ENCODE results near the gene RELA. TPM values are rescaled to one million over a fixed set of nuclear protein-coding genes. Genes with fewer than 3 reads are reported as not detected.
A peak's percentile ranks its signal among the peaks of the same experiment; 100 is the strongest.

Gene RELA
- total RNA-seq, 2 experiments from 2014 or later = 48.0 to 78.9 TPM

DNA sequence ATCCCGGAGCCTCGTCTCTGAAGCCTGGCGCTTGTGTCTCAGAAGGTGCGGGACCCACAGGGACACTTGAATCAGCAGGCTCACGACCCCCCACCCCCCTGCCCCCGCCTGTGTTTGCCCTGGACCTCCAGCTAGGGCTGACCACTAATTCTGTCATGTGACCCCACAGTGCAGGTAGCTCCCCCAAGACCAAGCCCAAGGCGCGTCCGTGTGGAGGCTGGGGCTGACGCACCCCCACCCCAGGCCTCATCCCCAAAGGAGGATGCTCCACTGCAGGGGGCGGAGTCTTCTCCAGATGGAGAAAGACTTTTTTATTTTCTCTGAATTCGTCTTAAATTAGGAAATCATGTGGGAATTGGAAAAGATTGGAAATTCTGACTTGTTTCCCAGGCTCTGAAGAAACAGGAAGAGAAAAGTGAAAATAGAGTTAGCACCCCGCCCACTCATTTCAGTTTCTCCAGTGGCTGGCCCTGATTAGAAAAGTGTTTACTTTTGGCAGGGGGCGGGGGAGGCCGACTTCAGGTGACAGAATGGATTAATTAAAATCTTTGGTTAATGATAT, 1.0 kb upstream of the RELA start:
- no peaks in the 10 kb centered on the region for H3K9me2 ChIP-seq (ENCODE audit: insufficient read depth, low read length)
- ChIA-PET CTCF (ENCODE audit: unreplicated experiment) (interaction anchor here (0.6 kb wide), 2 partner anchors 119 to 1724 kb away, joined by 6 to 7 read pairs; no protein-coding TSS in a partner anchor), POLR2A (interaction anchor here (0.6 to 1.6 kb wide), 4 partner anchors 24 to 221 kb away, joined by 3 to 7 read pairs (median 6); no protein-coding TSS in a partner anchor)
- peaks cover 19% of the 10 kb centered on the region for H3K79me2 ChIP-seq (ENCODE audit: insufficient read depth, low read depth, low read length)
- peak overlapping the region; percentile 100 for H3K4me3 ChIP-seq (ENCODE audit: low read depth, low read length, poor library complexity, severe bottlenecking)
- H2AFZ ChIP-seq (ENCODE audit: low read length) = peak overlapping the region; percentile 68
- H3K36me3 ChIP-seq (ENCODE audit: insufficient read depth, low read length) = peaks cover 29% of the 10 kb centered on the region
- H3K27ac ChIP-seq (ENCODE audit: low read depth, low read length, poor library complexity, severe bottlenecking) = peak overlapping the region; percentile 90
- intact Hi-C loops (cut with micrococcal nuclease; ENCODE audit: unreplicated experiment) = loop anchor here (1.0 to 5.0 kb wide), 4 partner anchors 24 to 196 kb away; partner anchors contain the start of genes FAM89B, PCNX3 and ZNRD2
- BruUV-seq (replicated peaks) = no TSS peak
- peaks cover 11% of the 10 kb centered on the region; the same call in 1 of the 2 replicates for H4K20me1 ChIP-seq (ENCODE audit: insufficient read depth, low read length)
- DNase-seq (ENCODE audit: low spot score) = peak; percentile 31
- peak overlapping the region; percentile 97 for H3K4me2 ChIP-seq (ENCODE audit: low read length)
- peaks cover 15% of the 10 kb centered on the region for H3K4me1 ChIP-seq (ENCODE audit: insufficient read depth, low read length, poor library complexity, severe bottlenecking)
- TF ChIP-seq EZH2phosphoT487 (IDR thresholded peaks at IDR 0.05; ENCODE audit: borderline replicate concordance, low read depth, low read length) = no peak
- TF ChIP-seq, protein P1, sequence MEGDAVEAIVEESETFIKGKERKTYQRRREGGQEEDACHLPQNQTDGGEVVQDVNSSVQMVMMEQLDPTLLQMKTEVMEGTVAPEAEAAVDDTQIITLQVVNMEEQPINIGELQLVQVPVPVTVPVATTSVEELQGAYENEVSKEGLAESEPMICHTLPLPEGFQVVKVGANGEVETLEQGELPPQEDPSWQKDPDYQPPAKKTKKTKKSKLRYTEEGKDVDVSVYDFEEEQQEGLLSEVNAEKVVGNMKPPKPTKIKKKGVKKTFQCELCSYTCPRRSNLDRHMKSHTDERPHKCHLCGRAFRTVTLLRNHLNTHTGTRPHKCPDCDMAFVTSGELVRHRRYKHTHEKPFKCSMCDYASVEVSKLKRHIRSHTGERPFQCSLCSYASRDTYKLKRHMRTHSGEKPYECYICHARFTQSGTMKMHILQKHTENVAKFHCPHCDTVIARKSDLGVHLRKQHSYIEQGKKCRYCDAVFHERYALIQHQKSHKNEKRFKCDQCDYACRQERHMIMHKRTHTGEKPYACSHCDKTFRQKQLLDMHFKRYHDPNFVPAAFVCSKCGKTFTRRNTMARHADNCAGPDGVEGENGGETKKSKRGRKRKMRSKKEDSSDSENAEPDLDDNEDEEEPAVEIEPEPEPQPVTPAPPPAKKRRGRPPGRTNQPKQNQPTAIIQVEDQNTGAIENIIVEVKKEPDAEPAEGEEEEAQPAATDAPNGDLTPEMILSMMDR (conservative IDR thresholded peaks at IDR 0.05; ENCODE audit: low read length) = no peak
- no peaks in the 10 kb centered on the region for H3K9me3 ChIP-seq (ENCODE audit: low read length)

DNA sequence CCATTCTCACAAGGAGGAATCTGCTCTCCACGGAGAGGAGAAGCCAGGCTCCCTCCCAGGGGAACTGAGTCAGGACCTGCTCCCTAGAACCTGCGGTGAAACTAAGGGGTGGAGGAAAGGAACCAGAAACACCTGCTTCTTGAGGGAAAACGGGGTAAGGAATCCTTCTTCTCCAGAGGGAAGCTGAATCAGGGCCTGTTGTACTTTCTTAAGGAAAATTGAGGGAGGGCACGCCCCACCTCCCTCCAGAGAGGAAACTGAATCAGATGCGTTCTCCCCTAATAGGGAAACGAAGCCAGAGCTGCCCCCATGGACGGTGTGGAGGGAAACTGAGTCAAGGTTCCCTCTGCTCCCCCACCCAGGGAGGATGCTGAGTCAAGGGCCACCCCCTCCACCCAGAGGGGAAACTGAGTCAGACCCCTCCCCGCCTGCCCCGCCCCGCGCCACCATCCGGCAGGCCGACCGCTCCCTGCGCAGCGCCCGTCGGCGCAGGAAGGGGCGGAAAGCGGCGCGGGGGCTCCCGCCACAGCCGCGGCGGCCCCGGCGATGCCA, 393 bp downstream of the RELA start:
- Histone ChIP-seq H4K20me1 (ENCODE audit: insufficient read depth, low read length) (peaks cover 11% of the 10 kb centered on the region; the same call in 1 of the 2 replicates), H3K9me2 (ENCODE audit: insufficient read depth, low read length) (no peaks in the 10 kb centered on the region), H3K4me3 (ENCODE audit: low read depth, low read length, poor library complexity, severe bottlenecking) (peak overlapping the region; percentile 100), H3K4me1 (ENCODE audit: insufficient read depth, low read length, poor library complexity, severe bottlenecking) (peaks cover 15% of the 10 kb centered on the region), H2AFZ (ENCODE audit: low read length) (peak overlapping the region; percentile 52; the same call in 1 of the 2 replicates), H3K9me3 (ENCODE audit: low read length) (no peaks in the 10 kb centered on the region), H3K4me2 (ENCODE audit: low read length) (peak overlapping the region; percentile 99), H3K79me2 (ENCODE audit: insufficient read depth, low read depth, low read length) (peaks cover 19% of the 10 kb centered on the region), H3K27ac (ENCODE audit: low read depth, low read length, poor library complexity, severe bottlenecking) (peak overlapping the region; percentile 42), H3K36me3 (ENCODE audit: insufficient read depth, low read length) (peaks cover 43% of the 10 kb centered on the region)
- CTCF ChIA-PET (ENCODE audit: unreplicated experiment) = no interaction called here
- TSS peak; percentile 75 for BruUV-seq (replicated peaks)
- intact Hi-C loops (cut with micrococcal nuclease; ENCODE audit: unreplicated experiment) = loop anchor here (1.0 to 5.0 kb wide), 2 partner anchors 36 to 90 kb away; partner anchors contain the start of genes FAM89B and ZNRD2
- no peak for TF ChIP-seq EZH2phosphoT487 (IDR thresholded peaks at IDR 0.05; ENCODE audit: borderline replicate concordance, low read depth, low read length)
- TF ChIP-seq, protein P1 (conservative IDR thresholded peaks at IDR 0.05; ENCODE audit: low read length) = no peak
- POLR2A ChIA-PET = interaction anchor here (1.3 to 1.6 kb wide), 2 partner anchors 23 to 49 kb away, joined by 4 to 7 read pairs; no protein-coding TSS in a partner anchor
- no peak for DNase-seq (ENCODE audit: low spot score)

Data from OCI-LY7 (cell line).